ENCODE results near the gene COL23A1.

The COL23A1 gene

DNA sequence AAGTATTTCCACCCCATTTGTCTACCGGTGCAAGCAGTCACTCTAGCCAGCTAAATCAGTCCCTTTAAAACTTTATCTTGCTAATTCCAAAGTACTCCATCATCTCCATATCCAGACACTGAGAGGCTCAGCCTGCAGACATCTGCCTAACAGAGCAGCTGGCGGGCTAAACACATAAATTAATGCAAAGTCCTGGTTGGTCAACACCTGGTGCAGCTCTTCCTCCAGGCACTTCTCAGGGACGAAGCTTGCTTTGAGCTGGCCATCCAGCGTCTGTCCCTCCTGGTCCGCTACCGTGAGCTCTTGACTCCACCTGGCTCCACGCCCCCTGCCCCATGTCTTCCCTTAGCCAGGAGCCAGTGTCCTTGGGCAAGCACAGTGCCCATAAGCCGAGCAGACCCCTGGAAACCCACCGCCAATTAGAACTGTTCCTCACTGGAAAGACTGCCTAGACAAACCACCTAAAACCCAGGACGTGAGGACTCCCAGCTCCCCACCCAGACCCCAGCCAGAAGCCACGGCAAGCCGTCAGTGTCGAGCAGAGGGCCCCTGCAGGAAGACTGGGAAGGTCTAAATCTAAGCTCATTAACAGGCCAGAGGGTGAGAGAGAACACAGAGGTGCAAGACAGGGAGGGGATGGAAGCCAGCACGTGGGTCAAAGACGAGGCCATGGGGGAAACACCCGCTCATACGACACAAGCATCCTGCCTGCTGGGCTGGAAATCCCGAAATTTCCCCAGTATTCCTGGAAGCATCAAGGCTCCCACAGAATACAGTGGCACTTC lies 120.0 kb downstream of the COL23A1 start:
- 90% methylated on average over 18 of the region's 18 CpGs for WGBS, 2 experiments
- Histone ChIP-seq H3K4me3 (ENCODE audit: insufficient read depth, low read depth, low read length) (no peak overlapping the region), H3K4me1 (ENCODE audit: control insufficient read depth, insufficient read depth, low read length) (peaks cover 25% of the 10 kb centered on the region)

DNA sequence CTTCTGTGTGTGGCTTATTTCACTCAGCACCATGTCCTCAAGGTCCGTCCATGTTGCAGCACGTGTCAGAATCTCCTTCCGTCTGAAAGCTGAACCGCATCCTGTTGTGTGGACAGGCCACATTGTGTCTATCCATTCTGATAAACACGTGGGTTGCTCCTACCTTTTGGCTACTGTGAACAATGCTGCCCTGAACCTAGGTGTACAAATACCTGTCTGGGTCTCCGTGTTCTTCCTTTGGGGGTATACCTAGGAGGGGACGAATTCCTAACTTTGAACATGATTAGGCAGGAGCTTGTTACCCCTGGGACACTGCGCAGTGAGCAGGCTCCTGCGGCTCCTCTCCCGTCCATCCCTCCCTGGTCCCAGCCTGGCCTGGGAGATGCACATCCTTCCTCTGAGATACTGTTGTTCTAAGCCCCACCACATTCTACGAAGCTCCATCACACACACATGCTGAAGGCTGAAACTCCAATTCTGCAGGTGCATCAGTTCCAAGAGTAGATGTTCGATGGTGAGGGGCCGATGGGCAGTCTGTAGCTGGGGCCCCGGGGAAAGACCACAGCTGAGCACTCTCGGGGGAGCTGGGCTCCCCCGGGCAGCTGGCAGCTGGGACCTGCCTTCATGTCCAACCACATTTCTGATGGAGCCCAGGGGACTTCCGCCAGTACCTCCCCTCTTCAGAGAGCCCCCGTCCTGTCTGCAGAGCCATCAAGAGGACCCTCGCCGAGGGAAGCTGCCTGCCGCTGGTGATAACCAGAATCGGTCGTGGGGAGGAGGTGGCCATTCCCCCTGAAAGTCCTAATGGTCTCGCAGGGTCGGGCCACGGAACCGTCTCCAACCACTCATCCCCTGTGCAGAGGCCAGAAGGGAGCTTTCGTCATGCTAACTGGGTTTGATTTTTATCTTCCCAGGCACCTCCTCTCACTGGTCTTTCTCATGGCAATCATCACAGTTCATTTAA lies 120.9 kb downstream of the COL23A1 start:
- H3K36me3 ChIP-seq (ENCODE audit: control insufficient read depth, insufficient read depth, low read length): no peaks in the 10 kb centered on the region
- no peak overlapping the region for H3K4me3 ChIP-seq (ENCODE audit: insufficient read depth, low read depth, low read length)
- H3K4me1 ChIP-seq (ENCODE audit: control insufficient read depth, insufficient read depth, low read length): peaks cover 25% of the 10 kb centered on the region
- H3K9me3 ChIP-seq (ENCODE audit: control insufficient read depth, low read length): no peaks in the 10 kb centered on the region
- no peak overlapping the region for H3K27ac ChIP-seq (ENCODE audit: insufficient read depth, low read depth, low read length, poor library complexity, severe bottlenecking)
- WGBS, 2 experiments: 90% methylated on average over 28 of the region's 28 CpGs
- no peaks in the 10 kb centered on the region for H3K27me3 ChIP-seq (ENCODE audit: control insufficient read depth, insufficient read depth, low read length, poor library complexity, severe bottlenecking)

More for the DNA sequence above, 120.0 kb downstream of the COL23A1 start:
- Histone ChIP-seq H3K27ac (ENCODE audit: insufficient read depth, low read depth, low read length, poor library complexity, severe bottlenecking) (no peak overlapping the region), H3K27me3 (ENCODE audit: control insufficient read depth, insufficient read depth, low read length, poor library complexity, severe bottlenecking) (no peaks in the 10 kb centered on the region), H3K36me3 (ENCODE audit: control insufficient read depth, insufficient read depth, low read length) (no peaks in the 10 kb centered on the region), H3K9me3 (ENCODE audit: control insufficient read depth, low read length) (no peaks in the 10 kb centered on the region)

DNA sequence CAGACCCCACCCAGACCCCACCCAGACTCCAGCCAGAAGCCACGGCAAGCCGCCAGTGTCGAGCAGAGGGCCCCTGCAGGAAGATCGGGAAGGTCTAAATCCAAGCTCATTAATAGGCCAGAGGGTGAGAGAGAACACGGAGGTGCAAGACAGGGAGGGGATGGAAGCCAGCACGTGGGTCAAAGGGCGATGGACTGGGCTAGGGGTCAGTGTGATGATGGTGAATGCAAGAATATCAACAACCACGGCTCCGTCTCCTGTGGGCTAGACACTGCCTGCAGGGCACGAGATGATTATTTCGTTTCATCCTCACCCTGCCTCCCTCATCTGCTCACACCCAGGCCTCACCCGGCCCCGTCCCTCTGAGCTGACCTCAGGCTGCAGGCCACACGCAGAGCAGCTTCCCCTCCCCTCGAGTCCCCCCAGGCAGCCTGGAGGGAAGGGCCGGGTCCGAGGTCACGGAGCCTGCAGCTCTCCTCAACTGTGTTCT lies 122.0 kb downstream of the COL23A1 start:
- Histone ChIP-seq H3K9me3 (ENCODE audit: control insufficient read depth, low read length) (no peaks in the 10 kb centered on the region), H3K36me3 (ENCODE audit: control insufficient read depth, insufficient read depth, low read length) (no peaks in the 10 kb centered on the region), H3K27ac (ENCODE audit: insufficient read depth, low read depth, low read length, poor library complexity, severe bottlenecking) (no peak overlapping the region), H3K4me1 (ENCODE audit: control insufficient read depth, insufficient read depth, low read length) (peaks cover 19% of the 10 kb centered on the region), H3K27me3 (ENCODE audit: control insufficient read depth, insufficient read depth, low read length, poor library complexity, severe bottlenecking) (no peaks in the 10 kb centered on the region), H3K4me3 (ENCODE audit: insufficient read depth, low read depth, low read length) (no peak overlapping the region)
- 81 to 83% methylated on average over 17 to 18 of the region's 18 CpGs for WGBS, 2 experiments

DNA sequence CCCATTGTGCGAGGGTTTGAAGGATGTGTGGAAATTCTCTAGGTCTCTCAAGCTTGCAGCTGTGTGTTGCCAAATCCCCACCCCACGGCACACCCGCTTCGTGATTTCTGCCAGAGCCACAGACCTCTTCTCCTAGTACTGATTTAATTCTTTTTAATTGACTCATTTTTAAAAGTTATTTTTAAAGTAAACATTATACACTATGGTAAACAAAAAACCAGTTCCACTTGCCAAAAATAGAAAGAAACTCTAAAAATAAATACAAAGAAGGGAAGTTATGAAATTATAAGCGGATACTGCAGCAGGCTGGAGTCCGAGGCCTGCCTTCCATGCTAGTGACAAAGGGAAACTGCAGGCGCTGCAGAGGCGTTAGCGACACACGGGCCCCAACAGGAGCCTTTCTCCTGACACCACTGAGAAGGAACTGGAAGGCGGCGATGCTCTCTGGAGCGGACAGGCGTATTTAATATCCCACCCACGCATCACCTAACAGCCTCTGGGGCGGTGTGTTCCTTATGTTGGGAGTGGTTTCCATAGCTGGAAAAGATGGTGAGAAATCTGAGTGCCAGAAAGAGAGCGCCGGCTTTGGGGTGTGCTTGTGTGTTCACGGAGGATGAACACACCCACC lies 122.5 kb downstream of the COL23A1 start:
- Histone ChIP-seq H3K4me3 (ENCODE audit: insufficient read depth, low read depth, low read length) (no peak overlapping the region), H3K36me3 (ENCODE audit: control insufficient read depth, insufficient read depth, low read length) (no peaks in the 10 kb centered on the region), H3K27me3 (ENCODE audit: control insufficient read depth, insufficient read depth, low read length, poor library complexity, severe bottlenecking) (no peaks in the 10 kb centered on the region), H3K4me1 (ENCODE audit: control insufficient read depth, insufficient read depth, low read length) (peaks cover 19% of the 10 kb centered on the region), H3K9me3 (ENCODE audit: control insufficient read depth, low read length) (no peaks in the 10 kb centered on the region), H3K27ac (ENCODE audit: insufficient read depth, low read depth, low read length, poor library complexity, severe bottlenecking) (no peak overlapping the region)
- 89 to 91% methylated on average over 13 to 17 of the region's 19 CpGs for WGBS, 2 experiments

DNA sequence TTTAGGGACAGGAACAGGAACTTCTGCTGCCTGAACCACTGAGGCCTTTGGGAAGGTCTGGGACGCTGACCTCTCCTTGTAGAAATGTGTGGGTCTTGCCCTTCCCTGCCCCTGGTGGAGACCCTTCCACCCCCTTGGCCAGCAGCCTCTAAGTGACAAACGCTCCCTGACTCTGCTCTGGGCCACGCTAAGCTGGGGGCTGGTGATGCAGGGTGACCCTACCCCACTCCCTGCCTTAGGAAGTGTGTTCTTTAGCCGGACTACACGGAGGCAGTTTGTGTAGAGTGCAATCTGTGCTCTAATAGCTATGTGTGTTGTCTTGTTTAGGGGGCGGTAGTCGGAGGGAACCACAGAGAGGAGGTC lies 123.0 kb downstream of the COL23A1 start:
- WGBS, 2 experiments: 91 to 92% methylated on average over 7 of the region's 7 CpGs
- Histone ChIP-seq H3K9me3 (ENCODE audit: control insufficient read depth, low read length) (no peaks in the 10 kb centered on the region), H3K27ac (ENCODE audit: insufficient read depth, low read depth, low read length, poor library complexity, severe bottlenecking) (no peak overlapping the region)

DNA sequence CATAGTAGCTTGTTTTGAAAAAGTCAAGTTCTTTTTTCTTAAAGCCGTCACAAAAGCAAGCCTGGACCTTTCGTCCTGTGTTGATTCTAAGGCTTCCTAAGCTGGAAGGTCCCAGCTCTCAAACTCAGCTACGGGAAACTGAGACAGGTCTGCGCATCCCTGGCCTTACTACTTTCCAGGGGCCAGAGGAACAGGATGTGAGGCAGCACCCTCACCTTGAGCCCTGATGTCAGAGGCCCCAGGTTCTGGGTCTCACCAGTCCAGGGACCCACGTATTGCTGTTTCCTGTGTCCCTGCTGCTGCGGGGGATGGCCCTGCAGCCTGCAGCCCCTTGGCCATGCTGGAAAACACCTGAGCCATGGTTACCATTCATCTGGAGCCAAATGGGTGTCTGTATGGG lies 123.9 kb downstream of the COL23A1 start:
- Histone ChIP-seq H3K27me3 (ENCODE audit: control insufficient read depth, insufficient read depth, low read length, poor library complexity, severe bottlenecking) (no peaks in the 10 kb centered on the region), H3K4me3 (ENCODE audit: insufficient read depth, low read depth, low read length) (no peak overlapping the region), H3K9me3 (ENCODE audit: control insufficient read depth, low read length) (no peaks in the 10 kb centered on the region), H3K4me1 (ENCODE audit: control insufficient read depth, insufficient read depth, low read length) (peaks cover 9% of the 10 kb centered on the region), H3K36me3 (ENCODE audit: control insufficient read depth, insufficient read depth, low read length) (no peaks in the 10 kb centered on the region), H3K27ac (ENCODE audit: insufficient read depth, low read depth, low read length, poor library complexity, severe bottlenecking) (no peak overlapping the region)
- WGBS, 2 experiments: 94% methylated on average over 6 of the region's 6 CpGs

More for the DNA sequence above, 123.0 kb downstream of the COL23A1 start:
- Histone ChIP-seq H3K4me3 (ENCODE audit: insufficient read depth, low read depth, low read length) (no peak overlapping the region), H3K4me1 (ENCODE audit: control insufficient read depth, insufficient read depth, low read length) (peaks cover 17% of the 10 kb centered on the region), H3K27me3 (ENCODE audit: control insufficient read depth, insufficient read depth, low read length, poor library complexity, severe bottlenecking) (no peaks in the 10 kb centered on the region), H3K36me3 (ENCODE audit: control insufficient read depth, insufficient read depth, low read length) (no peaks in the 10 kb centered on the region)

DNA sequence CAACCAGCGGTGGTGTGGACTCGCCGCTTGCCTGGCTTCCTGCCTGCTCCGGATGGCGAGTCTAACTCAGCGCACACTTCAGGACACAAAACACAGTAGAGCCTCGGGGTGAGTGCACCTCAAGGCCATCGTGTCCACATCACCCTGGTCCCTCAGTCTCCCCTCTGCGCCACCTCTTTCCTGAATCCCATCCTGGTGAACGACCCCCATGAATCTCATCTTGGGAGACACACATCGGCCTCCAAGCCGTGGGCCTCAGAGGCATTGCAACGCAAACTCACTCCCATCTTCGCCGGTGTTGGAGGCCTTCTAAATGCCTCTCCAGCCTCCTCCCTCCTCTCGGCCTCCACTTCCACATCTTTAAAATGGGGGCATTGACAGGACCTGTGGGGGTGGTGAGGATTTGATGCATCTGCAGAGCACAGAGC lies 124.3 kb downstream of the COL23A1 start:
- no peak overlapping the region for H3K27ac ChIP-seq (ENCODE audit: insufficient read depth, low read depth, low read length, poor library complexity, severe bottlenecking)
- H3K9me3 ChIP-seq (ENCODE audit: control insufficient read depth, low read length): no peaks in the 10 kb centered on the region
- no peaks in the 10 kb centered on the region for H3K36me3 ChIP-seq (ENCODE audit: control insufficient read depth, insufficient read depth, low read length)
- WGBS, 2 experiments: 88 to 91% methylated on average over 15 to 16 of the region's 16 CpGs
- H3K4me3 ChIP-seq (ENCODE audit: insufficient read depth, low read depth, low read length): no peak overlapping the region
- peaks cover 8% of the 10 kb centered on the region for H3K4me1 ChIP-seq (ENCODE audit: control insufficient read depth, insufficient read depth, low read length)
- H3K27me3 ChIP-seq (ENCODE audit: control insufficient read depth, insufficient read depth, low read length, poor library complexity, severe bottlenecking): no peaks in the 10 kb centered on the region

DNA sequence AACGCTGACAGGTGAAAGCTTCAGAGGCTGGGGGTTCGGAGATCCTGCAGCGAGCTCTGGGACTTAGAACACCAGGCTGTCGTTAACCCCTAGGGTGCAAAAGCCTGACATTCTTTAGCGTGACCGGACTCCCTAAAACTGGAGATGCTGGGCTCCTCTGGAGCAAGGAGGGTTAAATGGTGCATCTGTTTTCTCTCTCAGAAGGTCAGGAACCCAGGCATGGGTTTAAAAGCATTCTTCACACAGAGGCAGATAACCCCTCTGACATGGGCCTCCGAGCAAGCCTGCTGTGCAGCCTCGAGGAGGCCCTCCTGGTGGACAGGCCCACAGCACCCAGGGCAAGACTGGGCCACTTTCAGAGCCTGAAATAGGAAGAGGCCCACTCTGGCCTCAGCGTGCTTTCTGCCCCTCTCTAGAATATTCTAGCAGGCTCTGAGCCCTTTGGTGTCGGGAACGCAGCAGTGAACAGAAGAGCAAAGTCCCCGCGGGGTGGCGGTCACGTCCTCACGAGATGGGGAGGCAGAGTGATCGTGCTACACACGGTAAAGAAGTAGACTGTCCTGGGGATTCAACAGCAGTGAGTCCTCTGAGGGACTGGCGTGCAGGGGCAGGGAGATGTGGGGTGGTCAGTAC lies 124.8 kb downstream of the COL23A1 start:
- no peak overlapping the region for H3K4me3 ChIP-seq (ENCODE audit: insufficient read depth, low read depth, low read length)
- no peaks in the 10 kb centered on the region for H3K9me3 ChIP-seq (ENCODE audit: control insufficient read depth, low read length)
- H3K27ac ChIP-seq (ENCODE audit: insufficient read depth, low read depth, low read length, poor library complexity, severe bottlenecking): no peak overlapping the region
- H3K4me1 ChIP-seq (ENCODE audit: control insufficient read depth, insufficient read depth, low read length): peaks cover 8% of the 10 kb centered on the region
- no peaks in the 10 kb centered on the region for H3K36me3 ChIP-seq (ENCODE audit: control insufficient read depth, insufficient read depth, low read length)
- H3K27me3 ChIP-seq (ENCODE audit: control insufficient read depth, insufficient read depth, low read length, poor library complexity, severe bottlenecking): no peaks in the 10 kb centered on the region
- WGBS, 2 experiments: 88 to 92% methylated on average over 19 of the region's 19 CpGs

DNA sequence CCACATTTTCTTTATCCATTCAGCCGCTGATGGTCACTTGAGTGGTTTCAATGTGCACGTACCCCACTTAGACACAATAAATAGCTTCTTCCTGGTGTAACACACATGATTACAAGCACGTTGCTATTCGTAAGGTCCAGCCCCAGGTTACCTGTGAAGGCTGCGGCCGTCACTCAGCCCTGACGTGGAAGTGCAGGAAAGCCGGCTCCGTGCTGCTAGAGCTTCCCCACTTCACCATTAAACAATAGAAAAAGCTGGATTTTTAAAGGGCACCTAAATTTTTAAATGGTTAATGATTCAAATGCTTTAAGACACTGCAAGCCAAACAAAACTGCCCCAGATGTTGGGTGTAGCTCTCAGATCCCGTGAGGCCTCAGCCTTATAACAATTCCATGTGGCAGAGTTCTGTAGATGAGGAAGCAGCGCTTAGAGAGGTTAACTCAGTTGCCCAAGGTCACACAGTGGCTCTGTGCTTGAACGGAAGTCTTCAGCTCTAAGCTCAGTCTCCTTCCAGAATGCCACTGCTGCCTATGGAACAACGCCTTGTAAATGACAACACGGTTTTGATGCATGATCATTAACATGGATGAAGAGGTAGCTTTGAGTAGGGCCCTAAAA lies 125.7 kb downstream of the COL23A1 start:
- peaks cover 8% of the 10 kb centered on the region for H3K4me1 ChIP-seq (ENCODE audit: control insufficient read depth, insufficient read depth, low read length)
- H3K9me3 ChIP-seq (ENCODE audit: control insufficient read depth, low read length): no peaks in the 10 kb centered on the region
- no peak overlapping the region for H3K27ac ChIP-seq (ENCODE audit: insufficient read depth, low read depth, low read length, poor library complexity, severe bottlenecking)
- WGBS, 2 experiments: 87 to 89% methylated on average over 14 of the region's 14 CpGs
- no peak overlapping the region for H3K4me3 ChIP-seq (ENCODE audit: insufficient read depth, low read depth, low read length)
- H3K36me3 ChIP-seq (ENCODE audit: control insufficient read depth, insufficient read depth, low read length): no peaks in the 10 kb centered on the region
- no peaks in the 10 kb centered on the region for H3K27me3 ChIP-seq (ENCODE audit: control insufficient read depth, insufficient read depth, low read length, poor library complexity, severe bottlenecking)

Data from ectodermal cell (in vitro differentiated cells).